HG03521 (cell line): ENCODE measurements around the gene EIF2B4.
"Not testable (repeated sequence)": the region's sequence is repeated elsewhere in the genome, so short reads cannot be mapped to it uniquely, and the experiment has no call there.

Source experiments
- ATAC-seq: cut with Tn5 transposase; IDR thresholded peaks from one replicate; pipeline ENCODE4 v1.9.1; 2021; ENCODE audit warnings: mild to moderate bottlenecking, moderate library complexity; ENCODE audit not compliant: unreplicated experiment

The EIF2B4 gene

GRCh38 chr2:27378096-27378808, 8.1 kb upstream of the EIF2B4 start:
- ATAC-seq, result no peak

GRCh38 chr2:27377618-27378095, 7.5 kb upstream of the EIF2B4 start:
- no peak for ATAC-seq

- no peak for ATAC-seq
Measured at GRCh38 chr2:27376866-27377617, 6.9 kb upstream of the EIF2B4 start.

- no peak for ATAC-seq
Measured at GRCh38 chr2:27376151-27376865, 6.2 kb upstream of the EIF2B4 start.

GRCh38 chr2:27375513-27376099, 5.5 kb upstream of the EIF2B4 start:
- no peak for ATAC-seq

GRCh38 chr2:27373567-27373966, 3.4 kb upstream of the EIF2B4 start:
- no peak for ATAC-seq

GRCh38 chr2:27372937-27373336, 2.8 kb upstream of the EIF2B4 start:
- no peak for ATAC-seq

- peak; percentile 13 for ATAC-seq
Measured at GRCh38 chr2:27370816-27371620, 880 bp upstream of the EIF2B4 start.

- ATAC-seq, result no peak
Measured at GRCh38 chr2:27369471-27370025, 590 bp downstream of the EIF2B4 start.

- no peak for ATAC-seq
Measured at GRCh38 chr2:27363933-27364332, 6.2 kb downstream of the EIF2B4 start.

- ATAC-seq, result no peak
Measured at GRCh38 chr2:27362678-27363420, 7.3 kb downstream of the EIF2B4 start.

- ATAC-seq, result peak; percentile 82
Measured at GRCh38 chr2:27356382-27357181, 13.6 kb downstream of the EIF2B4 start, which contains the start of gene GTF3C2. Gene GTF3C2, minus strand, starts transcription at chr2:27356764. Its CDS starts 13,210 bp downstream, at chr2:27343554.

GRCh38 chr2:27356056-27356381, 14.1 kb downstream of the EIF2B4 start:
- peak; percentile 26 for ATAC-seq

- ATAC-seq, result no peak
Measured at GRCh38 chr2:27354597-27354927, 15.6 kb downstream of the EIF2B4 start.

GRCh38 chr2:27353762-27354596, 16.2 kb downstream of the EIF2B4 start:
- no peak for ATAC-seq

- not testable (repeated sequence) for ATAC-seq
Measured at GRCh38 chr2:27353386-27353761, 16.8 kb downstream of the EIF2B4 start.

- ATAC-seq, result no peak
Measured at GRCh38 chr2:27351802-27352598, 18.1 kb downstream of the EIF2B4 start.
